ENCODE measurements around the gene MIEF1.

- TF ChIP-seq EZH2 (IDR thresholded peaks at IDR 0.05; ENCODE audit: insufficient read depth, poor library complexity, severe bottlenecking) (no peak), EZH2phosphoT487 (IDR thresholded peaks at IDR 0.05; ENCODE audit: insufficient read depth, low read depth) (no peak)
These were observed 25.4 kb upstream of the MIEF1 start for GRCh38 chr22:39476664-39477063.

All from GM23248 (cell line).